ENCODE results near the gene ZFHX2. TPM values are rescaled to one million over a fixed set of nuclear protein-coding genes. Genes with fewer than 3 reads are reported as not detected.

Gene ZFHX2
- total and polyA plus RNA-seq, 2 of the 13 experiments (the other 11 are each of a cell fraction or from before 2014, with no cell fraction given), result 0.17 to 0.44 TPM

DNA sequence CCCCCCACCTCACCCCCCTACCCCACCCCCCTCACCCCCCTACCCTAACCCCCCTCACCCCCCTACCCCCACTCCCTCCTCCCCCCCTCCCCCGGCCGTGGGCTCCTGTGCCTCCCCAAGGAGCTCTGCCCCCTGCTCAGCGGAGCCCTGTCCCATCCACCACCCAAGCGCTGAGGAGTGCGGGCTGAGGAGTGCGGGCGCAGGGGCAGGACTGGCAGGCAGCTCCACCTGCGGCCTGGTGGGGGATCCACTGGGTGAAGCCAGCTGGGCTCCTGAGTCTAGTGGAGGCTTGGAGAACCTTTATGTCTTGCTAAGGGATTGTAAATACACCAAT lies 29.4 kb upstream of the ZFHX2 start (continued):
- TF ChIP-seq, protein P1, sequence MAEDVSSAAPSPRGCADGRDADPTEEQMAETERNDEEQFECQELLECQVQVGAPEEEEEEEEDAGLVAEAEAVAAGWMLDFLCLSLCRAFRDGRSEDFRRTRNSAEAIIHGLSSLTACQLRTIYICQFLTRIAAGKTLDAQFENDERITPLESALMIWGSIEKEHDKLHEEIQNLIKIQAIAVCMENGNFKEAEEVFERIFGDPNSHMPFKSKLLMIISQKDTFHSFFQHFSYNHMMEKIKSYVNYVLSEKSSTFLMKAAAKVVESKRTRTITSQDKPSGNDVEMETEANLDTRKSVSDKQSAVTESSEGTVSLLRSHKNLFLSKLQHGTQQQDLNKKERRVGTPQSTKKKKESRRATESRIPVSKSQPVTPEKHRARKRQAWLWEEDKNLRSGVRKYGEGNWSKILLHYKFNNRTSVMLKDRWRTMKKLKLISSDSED (CRISPR knock-in tag; IDR thresholded peaks at IDR 0.05), result no peak
- no peak for TF ChIP-seq ZSCAN22 (CRISPR knock-in tag; IDR thresholded peaks at IDR 0.05)
- TF ChIP-seq MXI1 (IDR thresholded peaks at IDR 0.05; ENCODE audit: borderline replicate concordance, low read depth, low read length), result no peak
- TF ChIP-seq, protein P2, sequence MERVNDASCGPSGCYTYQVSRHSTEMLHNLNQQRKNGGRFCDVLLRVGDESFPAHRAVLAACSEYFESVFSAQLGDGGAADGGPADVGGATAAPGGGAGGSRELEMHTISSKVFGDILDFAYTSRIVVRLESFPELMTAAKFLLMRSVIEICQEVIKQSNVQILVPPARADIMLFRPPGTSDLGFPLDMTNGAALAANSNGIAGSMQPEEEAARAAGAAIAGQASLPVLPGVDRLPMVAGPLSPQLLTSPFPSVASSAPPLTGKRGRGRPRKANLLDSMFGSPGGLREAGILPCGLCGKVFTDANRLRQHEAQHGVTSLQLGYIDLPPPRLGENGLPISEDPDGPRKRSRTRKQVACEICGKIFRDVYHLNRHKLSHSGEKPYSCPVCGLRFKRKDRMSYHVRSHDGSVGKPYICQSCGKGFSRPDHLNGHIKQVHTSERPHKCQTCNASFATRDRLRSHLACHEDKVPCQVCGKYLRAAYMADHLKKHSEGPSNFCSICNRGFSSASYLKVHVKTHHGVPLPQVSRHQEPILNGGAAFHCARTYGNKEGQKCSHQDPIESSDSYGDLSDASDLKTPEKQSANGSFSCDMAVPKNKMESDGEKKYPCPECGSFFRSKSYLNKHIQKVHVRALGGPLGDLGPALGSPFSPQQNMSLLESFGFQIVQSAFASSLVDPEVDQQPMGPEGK (CRISPR knock-in tag; IDR thresholded peaks at IDR 0.05), result peak; percentile 41; the same call in 1 of the 2 replicates
- TF ChIP-seq, protein P3, sequence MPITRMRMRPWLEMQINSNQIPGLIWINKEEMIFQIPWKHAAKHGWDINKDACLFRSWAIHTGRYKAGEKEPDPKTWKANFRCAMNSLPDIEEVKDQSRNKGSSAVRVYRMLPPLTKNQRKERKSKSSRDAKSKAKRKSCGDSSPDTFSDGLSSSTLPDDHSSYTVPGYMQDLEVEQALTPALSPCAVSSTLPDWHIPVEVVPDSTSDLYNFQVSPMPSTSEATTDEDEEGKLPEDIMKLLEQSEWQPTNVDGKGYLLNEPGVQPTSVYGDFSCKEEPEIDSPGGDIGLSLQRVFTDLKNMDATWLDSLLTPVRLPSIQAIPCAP (CRISPR knock-in tag; IDR thresholded peaks at IDR 0.05; ENCODE audit: low read depth), result no peak
- TF ChIP-seq RFX3 (CRISPR knock-in tag; IDR thresholded peaks at IDR 0.05), result no peak
- TF ChIP-seq, protein P4, sequence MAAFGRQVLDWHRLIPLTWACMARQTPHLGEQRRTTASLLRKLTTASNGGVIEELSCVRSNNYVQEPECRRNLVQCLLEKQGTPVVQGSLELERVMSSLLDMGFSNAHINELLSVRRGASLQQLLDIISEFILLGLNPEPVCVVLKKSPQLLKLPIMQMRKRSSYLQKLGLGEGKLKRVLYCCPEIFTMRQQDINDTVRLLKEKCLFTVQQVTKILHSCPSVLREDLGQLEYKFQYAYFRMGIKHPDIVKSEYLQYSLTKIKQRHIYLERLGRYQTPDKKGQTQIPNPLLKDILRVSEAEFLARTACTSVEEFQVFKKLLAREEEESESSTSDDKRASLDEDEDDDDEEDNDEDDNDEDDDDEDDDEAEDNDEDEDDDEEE (CRISPR knock-in tag; IDR thresholded peaks at IDR 0.05), result no peak
- TF ChIP-seq ZNF549 (CRISPR knock-in tag; IDR thresholded peaks at IDR 0.05), result no peak
- TF ChIP-seq, protein P5, sequence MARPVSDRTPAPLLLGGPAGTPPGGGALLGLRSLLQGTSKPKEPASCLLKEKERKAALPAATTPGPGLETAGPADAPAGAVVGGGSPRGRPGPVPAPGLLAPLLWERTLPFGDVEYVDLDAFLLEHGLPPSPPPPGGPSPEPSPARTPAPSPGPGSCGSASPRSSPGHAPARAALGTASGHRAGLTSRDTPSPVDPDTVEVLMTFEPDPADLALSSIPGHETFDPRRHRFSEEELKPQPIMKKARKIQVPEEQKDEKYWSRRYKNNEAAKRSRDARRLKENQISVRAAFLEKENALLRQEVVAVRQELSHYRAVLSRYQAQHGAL (CRISPR knock-in tag; IDR thresholded peaks at IDR 0.05; ENCODE audit: not compliant biosample characterization), result no peak
- no peak for TF ChIP-seq JUND (CRISPR knock-in tag; IDR thresholded peaks at IDR 0.05)
- no peak for TF ChIP-seq ZNF34 (CRISPR knock-in tag; IDR thresholded peaks at IDR 0.05; ENCODE audit: borderline replicate concordance)
- TF ChIP-seq ZNF598 (CRISPR knock-in tag; IDR thresholded peaks at IDR 0.05; ENCODE audit: borderline replicate concordance), result no peak
- TF ChIP-seq ZFX (CRISPR knock-in tag; IDR thresholded peaks at IDR 0.05; ENCODE audit: low read depth), result peak; percentile 51; the same call in 1 of the 2 replicates
- TF ChIP-seq RBAK (CRISPR knock-in tag; IDR thresholded peaks at IDR 0.05), result no peak
- TF ChIP-seq, protein P6, sequence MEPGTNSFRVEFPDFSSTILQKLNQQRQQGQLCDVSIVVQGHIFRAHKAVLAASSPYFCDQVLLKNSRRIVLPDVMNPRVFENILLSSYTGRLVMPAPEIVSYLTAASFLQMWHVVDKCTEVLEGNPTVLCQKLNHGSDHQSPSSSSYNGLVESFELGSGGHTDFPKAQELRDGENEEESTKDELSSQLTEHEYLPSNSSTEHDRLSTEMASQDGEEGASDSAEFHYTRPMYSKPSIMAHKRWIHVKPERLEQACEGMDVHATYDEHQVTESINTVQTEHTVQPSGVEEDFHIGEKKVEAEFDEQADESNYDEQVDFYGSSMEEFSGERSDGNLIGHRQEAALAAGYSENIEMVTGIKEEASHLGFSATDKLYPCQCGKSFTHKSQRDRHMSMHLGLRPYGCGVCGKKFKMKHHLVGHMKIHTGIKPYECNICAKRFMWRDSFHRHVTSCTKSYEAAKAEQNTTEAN (CRISPR knock-in tag; conservative IDR thresholded peaks at IDR 0.05), result no peak
- TF ChIP-seq, protein P7, sequence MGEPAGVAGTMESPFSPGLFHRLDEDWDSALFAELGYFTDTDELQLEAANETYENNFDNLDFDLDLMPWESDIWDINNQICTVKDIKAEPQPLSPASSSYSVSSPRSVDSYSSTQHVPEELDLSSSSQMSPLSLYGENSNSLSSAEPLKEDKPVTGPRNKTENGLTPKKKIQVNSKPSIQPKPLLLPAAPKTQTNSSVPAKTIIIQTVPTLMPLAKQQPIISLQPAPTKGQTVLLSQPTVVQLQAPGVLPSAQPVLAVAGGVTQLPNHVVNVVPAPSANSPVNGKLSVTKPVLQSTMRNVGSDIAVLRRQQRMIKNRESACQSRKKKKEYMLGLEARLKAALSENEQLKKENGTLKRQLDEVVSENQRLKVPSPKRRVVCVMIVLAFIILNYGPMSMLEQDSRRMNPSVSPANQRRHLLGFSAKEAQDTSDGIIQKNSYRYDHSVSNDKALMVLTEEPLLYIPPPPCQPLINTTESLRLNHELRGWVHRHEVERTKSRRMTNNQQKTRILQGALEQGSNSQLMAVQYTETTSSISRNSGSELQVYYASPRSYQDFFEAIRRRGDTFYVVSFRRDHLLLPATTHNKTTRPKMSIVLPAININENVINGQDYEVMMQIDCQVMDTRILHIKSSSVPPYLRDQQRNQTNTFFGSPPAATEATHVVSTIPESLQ (CRISPR knock-in tag; conservative IDR thresholded peaks at IDR 0.05), result no peak
- TF ChIP-seq, protein P8, sequence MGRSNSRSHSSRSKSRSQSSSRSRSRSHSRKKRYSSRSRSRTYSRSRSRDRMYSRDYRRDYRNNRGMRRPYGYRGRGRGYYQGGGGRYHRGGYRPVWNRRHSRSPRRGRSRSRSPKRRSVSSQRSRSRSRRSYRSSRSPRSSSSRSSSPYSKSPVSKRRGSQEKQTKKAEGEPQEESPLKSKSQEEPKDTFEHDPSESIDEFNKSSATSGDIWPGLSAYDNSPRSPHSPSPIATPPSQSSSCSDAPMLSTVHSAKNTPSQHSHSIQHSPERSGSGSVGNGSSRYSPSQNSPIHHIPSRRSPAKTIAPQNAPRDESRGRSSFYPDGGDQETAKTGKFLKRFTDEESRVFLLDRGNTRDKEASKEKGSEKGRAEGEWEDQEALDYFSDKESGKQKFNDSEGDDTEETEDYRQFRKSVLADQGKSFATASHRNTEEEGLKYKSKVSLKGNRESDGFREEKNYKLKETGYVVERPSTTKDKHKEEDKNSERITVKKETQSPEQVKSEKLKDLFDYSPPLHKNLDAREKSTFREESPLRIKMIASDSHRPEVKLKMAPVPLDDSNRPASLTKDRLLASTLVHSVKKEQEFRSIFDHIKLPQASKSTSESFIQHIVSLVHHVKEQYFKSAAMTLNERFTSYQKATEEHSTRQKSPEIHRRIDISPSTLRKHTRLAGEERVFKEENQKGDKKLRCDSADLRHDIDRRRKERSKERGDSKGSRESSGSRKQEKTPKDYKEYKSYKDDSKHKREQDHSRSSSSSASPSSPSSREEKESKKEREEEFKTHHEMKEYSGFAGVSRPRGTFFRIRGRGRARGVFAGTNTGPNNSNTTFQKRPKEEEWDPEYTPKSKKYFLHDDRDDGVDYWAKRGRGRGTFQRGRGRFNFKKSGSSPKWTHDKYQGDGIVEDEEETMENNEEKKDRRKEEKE (IDR thresholded peaks at IDR 0.05), result no peak
- TF ChIP-seq DMAP1 (CRISPR knock-in tag; IDR thresholded peaks at IDR 0.05), result no peak

Data from HepG2 (cell line).